Left ventricle myocardium inferior (tissue), 1 donor: ENCODE results near the gene MACROD2. TPM values are rescaled to one million over a fixed set of nuclear protein-coding genes. Genes with fewer than 3 reads are reported as not detected.

Source experiments
- DNase-seq: peaks from one replicate; pipeline ENCODE4 v3.0.0-alpha.2; 2020
- H3K27ac ChIP-seq: fragments of 200-600 bp; replicated peaks from 2 replicates; pipeline ENCODE4 v1.8.0; 2021
- H3K27me3 ChIP-seq: fragments of 200-600 bp; 2 replicates; pipeline ENCODE4 v1.8.0; 2021; ENCODE audit warnings: low read depth
- H3K36me3 ChIP-seq: fragments of 200-600 bp; 2 replicates; pipeline ENCODE4 v1.8.0; 2021
- H3K4me1 ChIP-seq: fragments of 200-600 bp; 2 replicates; pipeline ENCODE4 v1.8.0; 2021
- H3K4me3 ChIP-seq: fragments of 200-600 bp; 2 replicates; pipeline ENCODE4 v1.8.0; 2021; ENCODE audit warnings: mild to moderate bottlenecking, moderate library complexity
- H3K9me3 ChIP-seq: fragments of 200-600 bp; replicated peaks from 2 replicates; pipeline ENCODE4 v1.8.0; 2021
- CTCF ChIP-seq: fragments of 200-600 bp; IDR thresholded peaks from 2 replicates; pipeline ENCODE4 v1.8.0; 2021; ENCODE audit warnings: antibody characterized with exemption, mild to moderate bottlenecking, borderline replicate concordance
- intact Hi-C: fragments of 100-400 bp; cut with micrococcal nuclease; formaldehyde crosslinking; loops from one replicate; pipeline ENCODE4 v1.11.0; 2022
- total RNA-seq: library from RNA; stranded (reverse); fragmentation: NEBNext Ultra II Directional; extraction: Animal tissue kit (Norgen Biotek cat#: 25700); gene quantifications from one replicate; pipeline ENCODE4 v1.2.1, GENCODE V29; 2021
- donor health status: DM: no; HTN: yes; CAD: no; lungs with severe emphysema.

MACROD2 gene
- total RNA-seq, 1 donor from 2014 or later: 3.6 TPM

- Histone ChIP-seq H3K27me3 (no peaks in the 10 kb centered on the region), H3K9me3 (peaks cover 7% of the 10 kb centered on the region), H3K36me3 (no peaks in the 10 kb centered on the region), H3K4me3 (no peak overlapping the region), H3K27ac (no peak overlapping the region), H3K4me1 (no peaks in the 10 kb centered on the region)
- DNase-seq: no peak
- TF ChIP-seq CTCF: no peak
- intact Hi-C loops: no loop called here
These were observed 1551.3 kb downstream of the MACROD2 start for GRCh38 chr20:15546525-15547023.

GRCh38 chr20:15547119-15547518 lies 1551.8 kb downstream of the MACROD2 start:
- no peak for TF ChIP-seq CTCF

GRCh38 chr20:15550116-15550870 lies 1555.0 kb downstream of the MACROD2 start:
- no peak for DNase-seq
- intact Hi-C loops: no loop called here
- no peak for TF ChIP-seq CTCF
- no peaks in the 10 kb centered on the region for H3K4me1 ChIP-seq
- no peaks in the 10 kb centered on the region for H3K27me3 ChIP-seq
- no peak overlapping the region for H3K4me3 ChIP-seq
- no peak overlapping the region for H3K27ac ChIP-seq
- H3K36me3 ChIP-seq: no peaks in the 10 kb centered on the region
- peaks cover 26% of the 10 kb centered on the region for H3K9me3 ChIP-seq

More at GRCh38 chr20:15547119-15547518, 1551.8 kb downstream of the MACROD2 start:
- Histone ChIP-seq H3K27ac (no peak overlapping the region), H3K4me1 (no peaks in the 10 kb centered on the region), H3K4me3 (no peak overlapping the region), H3K27me3 (no peaks in the 10 kb centered on the region), H3K9me3 (peaks cover 12% of the 10 kb centered on the region), H3K36me3 (no peaks in the 10 kb centered on the region)
- intact Hi-C loops: no loop called here
- DNase-seq: no peak

GRCh38 chr20:15555913-15556312 lies 1560.6 kb downstream of the MACROD2 start:
- Histone ChIP-seq H3K9me3 (peaks cover 24% of the 10 kb centered on the region), H3K4me1 (no peaks in the 10 kb centered on the region), H3K27ac (no peak overlapping the region), H3K4me3 (no peak overlapping the region), H3K36me3 (no peaks in the 10 kb centered on the region), H3K27me3 (no peaks in the 10 kb centered on the region)
- TF ChIP-seq CTCF: no peak
- intact Hi-C loops: no loop called here
- no peak for DNase-seq

- Histone ChIP-seq H3K36me3 (no peaks in the 10 kb centered on the region), H3K27me3 (no peaks in the 10 kb centered on the region), H3K27ac (no peak overlapping the region), H3K4me1 (peaks cover 3% of the 10 kb centered on the region), H3K9me3 (peaks cover 16% of the 10 kb centered on the region), H3K4me3 (no peak overlapping the region)
- intact Hi-C loops: no loop called here
- TF ChIP-seq CTCF: no peak
- DNase-seq: no peak
These were observed 1561.6 kb downstream of the MACROD2 start for GRCh38 chr20:15556869-15557268.
